ENCODE measurements around the gene KCTD18. TPM values are rescaled to one million over a fixed set of nuclear protein-coding genes. Genes with fewer than 3 reads are reported as not detected.
A peak's percentile ranks its signal among the peaks of the same experiment; 100 is the strongest.

KCTD18 gene
- total and polyA plus RNA-seq, 5 donors = 6.7 to 13.4 (median 11.7) TPM

GRCh38 chr2:200471324-200471848, 38.5 kb downstream of the KCTD18 start:
- H3K4me3 ChIP-seq (ENCODE audit: low read length) = no peak overlapping the region
- H3K27me3 ChIP-seq (ENCODE audit: control insufficient read depth, insufficient read depth) = no peaks in the 10 kb centered on the region
- no peak overlapping the region for H3K27ac ChIP-seq (ENCODE audit: low read length)
- ATAC-seq = peak in 1 of 2 donors; percentile 25
- no peak for DNase-seq
- intact Hi-C loops (cut with DNase I) = loop anchor here in 3 of 4 donors (10.0 kb wide), 2 partner anchors 157 to 167 kb away; partner anchors contain the start of gene SPATS2L (in 2 of the 3)
- no peaks in the 10 kb centered on the region for H3K4me1 ChIP-seq (ENCODE audit: control insufficient read depth, insufficient read depth, low read length)
- 60% methylated on average over 8 of the region's 8 CpGs for WGBS
- no peaks in the 10 kb centered on the region for H3K9me3 ChIP-seq (ENCODE audit: control insufficient read depth, low read length)

GRCh38 chr2:200470230-200470629, 39.6 kb downstream of the KCTD18 start:
- H3K4me3 ChIP-seq (ENCODE audit: low read length) = no peak overlapping the region
- WGBS = 58% methylated on average over 3 of the region's 3 CpGs
- H3K9me3 ChIP-seq (ENCODE audit: control insufficient read depth, low read length) = no peaks in the 10 kb centered on the region
- no peak for ATAC-seq
- DNase-seq = no peak
- no peaks in the 10 kb centered on the region for H3K4me1 ChIP-seq (ENCODE audit: control insufficient read depth, insufficient read depth, low read length)
- intact Hi-C loops (cut with DNase I) = loop anchor here in 3 of 4 donors (10.0 kb wide), 2 partner anchors 155 to 165 kb away; partner anchors contain the start of gene SPATS2L (in 2 of the 3)
- H3K27ac ChIP-seq (ENCODE audit: low read length) = no peak overlapping the region
- no peaks in the 10 kb centered on the region for H3K27me3 ChIP-seq (ENCODE audit: control insufficient read depth, insufficient read depth)

GRCh38 chr2:200469708-200470211, 40.1 kb downstream of the KCTD18 start:
- peak overlapping the region; percentile 8 for H3K27ac ChIP-seq (ENCODE audit: low read length)
- no peaks in the 10 kb centered on the region for H3K27me3 ChIP-seq (ENCODE audit: control insufficient read depth, insufficient read depth)
- H3K4me1 ChIP-seq (ENCODE audit: control insufficient read depth, insufficient read depth, low read length) = no peaks in the 10 kb centered on the region
- WGBS = 68% methylated on average over 13 of the region's 13 CpGs
- no peak overlapping the region for H3K4me3 ChIP-seq (ENCODE audit: low read length)
- ATAC-seq (no peak), DNase-seq (peak in 2 of 3 donors; percentile 52 to 82)
- intact Hi-C loops (cut with DNase I) = loop anchor here in 3 of 4 donors (10.0 kb wide), 2 partner anchors 155 to 165 kb away; partner anchors contain the start of gene SPATS2L (in 2 of the 3)
- H3K9me3 ChIP-seq (ENCODE audit: control insufficient read depth, low read length) = no peaks in the 10 kb centered on the region

DNA sequence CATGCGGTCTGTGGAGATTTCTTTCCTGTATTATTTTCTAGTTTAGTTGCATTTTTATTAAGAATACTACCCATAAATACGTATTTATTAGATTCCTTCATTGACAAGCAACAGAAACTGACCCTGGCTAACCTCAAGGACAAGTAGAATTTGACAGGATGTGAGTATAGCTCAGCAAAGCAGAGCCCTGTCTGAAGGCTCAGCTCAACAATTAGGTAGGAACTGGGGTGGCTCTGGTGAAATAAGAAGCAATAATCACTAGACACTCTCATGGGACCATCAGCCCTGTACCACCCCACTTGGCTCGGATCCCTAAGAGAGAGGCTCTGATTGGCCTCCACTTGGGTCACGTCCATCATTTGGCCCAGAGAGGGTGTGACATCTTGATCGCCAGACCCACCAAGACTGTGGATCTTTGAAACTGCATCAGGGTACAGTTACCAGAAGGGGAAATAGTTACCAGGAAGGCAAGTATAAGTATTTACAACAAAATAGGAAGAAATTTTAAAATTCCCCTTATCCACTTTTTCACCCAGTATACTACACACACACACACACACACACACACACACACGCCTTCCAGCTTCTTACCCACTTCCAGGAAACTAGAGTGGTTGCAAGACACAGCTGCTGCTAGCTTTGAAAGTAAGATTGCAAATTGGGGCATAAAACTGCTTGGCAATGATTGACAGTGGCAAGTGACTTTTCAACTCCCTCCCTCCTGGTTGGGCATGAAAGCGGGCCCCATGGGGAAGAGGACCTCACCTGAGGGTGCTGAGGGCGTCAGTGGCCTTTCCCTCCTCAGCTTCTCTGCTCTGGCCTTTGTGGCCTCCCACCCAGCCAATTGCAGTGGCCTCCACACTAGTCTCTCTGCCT, 41.8 kb downstream of the KCTD18 start:
- no peak for DNase-seq
- no peak for ATAC-seq
- intact Hi-C loops (cut with DNase I) = no loop called here
- no peak overlapping the region for H3K27ac ChIP-seq (ENCODE audit: low read length)
- WGBS = 84% methylated on average over 8 of the region's 8 CpGs
- no peaks in the 10 kb centered on the region for H3K27me3 ChIP-seq (ENCODE audit: control insufficient read depth, insufficient read depth)
- H3K9me3 ChIP-seq (ENCODE audit: control insufficient read depth, low read length) = no peaks in the 10 kb centered on the region
- H3K4me1 ChIP-seq (ENCODE audit: control insufficient read depth, insufficient read depth, low read length) = no peaks in the 10 kb centered on the region
- H3K4me3 ChIP-seq (ENCODE audit: low read length) = no peak overlapping the region

DNA sequence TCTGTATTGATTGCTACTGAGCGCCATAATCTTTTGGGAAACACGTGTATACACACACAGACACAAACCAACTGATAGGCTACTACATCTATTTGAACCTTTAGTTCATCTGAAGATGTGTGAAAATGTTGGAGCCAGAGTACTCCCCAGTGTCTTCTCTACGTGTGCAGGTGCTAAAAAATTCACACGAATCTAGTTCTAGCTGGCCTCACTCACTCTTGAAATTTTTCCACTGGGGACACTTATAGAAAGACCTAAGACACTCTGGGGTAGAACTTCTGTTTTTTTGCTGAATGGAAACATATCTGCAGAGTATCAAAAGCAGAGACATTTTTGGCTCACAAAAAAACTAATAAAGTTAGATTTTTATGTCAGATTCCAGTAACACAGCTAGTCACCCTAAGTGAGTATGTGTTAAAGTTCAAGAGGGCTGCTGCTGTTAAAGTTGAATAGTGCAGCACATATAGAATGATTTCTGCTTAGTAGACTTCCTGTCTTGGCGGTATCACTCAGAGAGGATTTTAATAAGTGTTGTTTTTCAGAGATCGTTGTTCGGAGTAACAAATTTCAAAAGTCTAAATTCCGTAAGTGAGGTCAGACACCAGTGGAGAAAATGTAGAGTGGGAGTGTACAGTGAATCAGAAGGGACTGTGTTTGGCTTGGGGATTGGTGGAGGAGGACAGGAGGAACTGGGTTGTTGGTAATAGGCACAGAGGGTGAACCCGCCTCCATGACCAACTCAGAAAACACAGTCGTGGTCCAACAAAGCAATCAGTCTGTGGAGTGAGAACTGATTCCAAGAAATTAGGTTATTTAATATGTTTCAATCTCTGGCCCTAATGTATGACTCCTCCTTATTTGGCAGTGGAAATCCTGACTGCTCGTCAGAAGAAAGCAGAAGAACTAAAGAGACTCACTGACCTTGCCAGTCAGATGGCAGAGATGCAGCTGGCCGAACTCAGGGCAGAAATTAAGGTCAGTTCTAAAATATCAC, 43.1 kb downstream of the KCTD18 start:
- Histone ChIP-seq H3K9me3 (ENCODE audit: control insufficient read depth, low read length) (no peaks in the 10 kb centered on the region), H3K4me3 (ENCODE audit: low read length) (no peak overlapping the region), H3K27me3 (ENCODE audit: control insufficient read depth, insufficient read depth) (no peaks in the 10 kb centered on the region), H3K4me1 (ENCODE audit: control insufficient read depth, insufficient read depth, low read length) (no peaks in the 10 kb centered on the region), H3K27ac (ENCODE audit: low read length) (peak overlapping the region; percentile 6)
- WGBS = 57% methylated on average over 12 of the region's 12 CpGs
- intact Hi-C loops (cut with DNase I) = no loop called here
- peak in 2 of 3 donors; percentile 61 to 64 for DNase-seq
- peak; percentile 93 to 95 for ATAC-seq

GRCh38 chr2:200463452-200463851, 46.4 kb downstream of the KCTD18 start:
- Histone ChIP-seq H3K4me3 (ENCODE audit: low read length) (no peak overlapping the region), H3K27me3 (ENCODE audit: control insufficient read depth, insufficient read depth) (no peaks in the 10 kb centered on the region), H3K27ac (ENCODE audit: low read length) (no peak overlapping the region), H3K9me3 (ENCODE audit: control insufficient read depth, low read length) (no peaks in the 10 kb centered on the region), H3K4me1 (ENCODE audit: control insufficient read depth, insufficient read depth, low read length) (no peaks in the 10 kb centered on the region)
- ATAC-seq (no peak), DNase-seq (no peak)
- intact Hi-C loops (cut with DNase I) = no loop called here
- 91% methylated on average over 2 of the region's 2 CpGs for WGBS

GRCh38 chr2:200461846-200462710, 47.8 kb downstream of the KCTD18 start:
- Histone ChIP-seq H3K27ac (ENCODE audit: low read length) (no peak overlapping the region), H3K4me3 (ENCODE audit: low read length) (no peak overlapping the region), H3K27me3 (ENCODE audit: control insufficient read depth, insufficient read depth) (no peaks in the 10 kb centered on the region), H3K9me3 (ENCODE audit: control insufficient read depth, low read length) (no peaks in the 10 kb centered on the region), H3K4me1 (ENCODE audit: control insufficient read depth, insufficient read depth, low read length) (peaks cover 2% of the 10 kb centered on the region)
- WGBS = 97% methylated on average over 2 of the region's 2 CpGs
- ATAC-seq = no peak
- intact Hi-C loops (cut with DNase I) = no loop called here
- no peak for DNase-seq

DNA sequence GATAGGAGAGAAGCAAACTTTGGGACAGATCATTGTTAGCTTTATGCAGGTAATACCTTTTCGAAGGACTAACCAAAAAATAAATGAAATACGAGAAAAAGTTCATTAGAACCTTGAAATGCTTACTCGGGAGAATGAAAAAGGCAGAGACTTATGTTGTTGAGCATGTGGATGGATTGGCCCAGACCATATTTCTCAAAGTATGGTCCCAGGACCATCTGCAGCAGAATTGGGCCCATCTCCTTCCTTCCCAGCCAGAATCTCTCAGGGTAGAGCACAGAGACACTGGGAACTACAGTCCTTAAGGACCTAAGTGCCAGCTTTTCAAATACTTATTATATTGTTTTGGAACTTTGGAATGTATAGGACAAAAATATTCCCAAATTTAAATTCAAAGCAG, 50.8 kb downstream of the KCTD18 start:
- Histone ChIP-seq H3K27ac (ENCODE audit: low read length) (no peak overlapping the region), H3K27me3 (ENCODE audit: control insufficient read depth, insufficient read depth) (no peaks in the 10 kb centered on the region), H3K4me1 (ENCODE audit: control insufficient read depth, insufficient read depth, low read length) (peaks cover 14% of the 10 kb centered on the region), H3K4me3 (ENCODE audit: low read length) (no peak overlapping the region), H3K9me3 (ENCODE audit: control insufficient read depth, low read length) (no peaks in the 10 kb centered on the region)
- DNase-seq (no peak), ATAC-seq (no peak)
- 61% methylated on average over 3 of the region's 3 CpGs for WGBS
- intact Hi-C loops (cut with DNase I) = no loop called here

DNA sequence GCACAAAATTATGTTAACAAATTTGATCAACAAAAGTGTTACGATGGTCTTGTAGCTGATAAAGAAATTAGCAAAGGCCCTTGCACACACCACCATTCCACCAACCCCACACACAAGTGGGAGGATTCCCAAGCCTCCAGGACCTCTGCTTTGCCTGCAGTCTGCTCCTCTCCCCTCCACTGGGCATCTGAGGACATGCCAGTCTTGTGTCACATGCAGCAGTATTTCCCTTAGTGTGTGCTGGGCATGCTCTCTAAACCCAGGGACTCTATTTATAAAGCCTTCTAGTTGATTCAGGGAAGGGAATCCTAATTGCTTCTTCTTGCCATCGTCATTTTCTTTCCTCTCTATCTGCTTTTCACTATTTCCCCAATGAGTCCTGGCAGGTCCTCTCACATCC, 53.3 kb downstream of the KCTD18 start:
- intact Hi-C loops (cut with DNase I) = no loop called here
- no peak for DNase-seq
- Histone ChIP-seq H3K27ac (ENCODE audit: low read length) (peak overlapping the region; percentile 35), H3K9me3 (ENCODE audit: control insufficient read depth, low read length) (no peaks in the 10 kb centered on the region), H3K4me3 (ENCODE audit: low read length) (no peak overlapping the region), H3K4me1 (ENCODE audit: control insufficient read depth, insufficient read depth, low read length) (peaks cover 14% of the 10 kb centered on the region), H3K27me3 (ENCODE audit: control insufficient read depth, insufficient read depth) (no peaks in the 10 kb centered on the region)
- peak; percentile 52 to 71 for ATAC-seq
- 72% methylated on average over 2 of the region's 2 CpGs for WGBS

GRCh38 chr2:200455958-200456421, 53.9 kb downstream of the KCTD18 start:
- Histone ChIP-seq H3K27ac (ENCODE audit: low read length) (peak overlapping the region; percentile 72), H3K4me1 (ENCODE audit: control insufficient read depth, insufficient read depth, low read length) (peaks cover 14% of the 10 kb centered on the region), H3K4me3 (ENCODE audit: low read length) (no peak overlapping the region), H3K27me3 (ENCODE audit: control insufficient read depth, insufficient read depth) (no peaks in the 10 kb centered on the region), H3K9me3 (ENCODE audit: control insufficient read depth, low read length) (no peaks in the 10 kb centered on the region)
- 40% methylated on average over 4 of the region's 4 CpGs for WGBS
- ATAC-seq (peak; percentile 63 to 74), DNase-seq (peak in 1 of 3 donors; percentile 57)
- intact Hi-C loops (cut with DNase I) = no loop called here
